ENCODE measurements around the gene XXYLT1. TPM values are rescaled to one million over a fixed set of nuclear protein-coding genes. Genes with fewer than 3 reads are reported as not detected.

XXYLT1 gene
- total and polyA plus RNA-seq, 2 of the 4 experiments (the other 2 are of a cell fraction): 14.7 to 18.1 TPM

GRCh38 chr3:195204360-195205163 lies 66.4 kb downstream of the XXYLT1 start:
- Histone ChIP-seq H3K4me2 (ENCODE audit: low read depth, low read length) (peak overlapping the region; percentile 38), H4K91ac (ENCODE audit: insufficient read depth, low read depth, low read length) (peak overlapping the region; percentile 93), H3K4me3 (ENCODE audit: insufficient read depth, low read depth, low read length) (no peak overlapping the region), H3K9ac (ENCODE audit: low read depth, low read length) (peak overlapping the region; percentile 75), H3K9me3 (ENCODE audit: control insufficient read depth, insufficient read depth, low read length) (no peaks in the 10 kb centered on the region; the same call in 1 of the 2 replicates), H3K79me1 (ENCODE audit: low read depth in 1 of 2, low read length in 2 of 2) (peaks cover 28 to 66% of the 10 kb centered on the region in 2 experiments), H2AFZ (replicated peaks; ENCODE audit: low read length, poor library complexity) (peak overlapping the region; percentile 69), H3K4me1 (ENCODE audit: control insufficient read depth, insufficient read depth, low read length) (peaks cover 27% of the 10 kb centered on the region), H3K18ac (ENCODE audit: low read depth, low read length) (peak overlapping the region; percentile 97), H2BK20ac (ENCODE audit: low read depth, low read length) (peak overlapping the region; percentile 67), H4K20me1 (ENCODE audit: insufficient read depth, low read length) (no peaks in the 10 kb centered on the region), H2AK5ac (ENCODE audit: low read depth, low read length) (peak overlapping the region; percentile 98), H3K14ac (replicated peaks; ENCODE audit: low read depth, low read length) (peak overlapping the region; percentile 15), H3K27ac (ENCODE audit: insufficient read depth, low read length) (peak overlapping the region; percentile 94), H3K23ac (ENCODE audit: low read depth, low read length) (peak overlapping the region; percentile 66), H4K8ac (ENCODE audit: low read depth in 2 of 2, low read length in 2 of 2) (peak overlapping the region; percentile 84 to 93), H3K27me3 (ENCODE audit: control insufficient read depth, insufficient read depth, low read length) (no peaks in the 10 kb centered on the region), H3K4ac (ENCODE audit: low read depth, low read length) (peak overlapping the region; percentile 80), H4K5ac (ENCODE audit: low read depth, low read length) (peak overlapping the region; percentile 81), H2BK120ac (ENCODE audit: low read depth, low read length) (peak overlapping the region; percentile 91), H2AK9ac (replicated peaks; ENCODE audit: low read depth, low read length, poor library complexity) (no peak overlapping the region), H3K9me1 (ENCODE audit: insufficient read depth, low read length) (peaks cover 21% of the 10 kb centered on the region), H3K36me3 (ENCODE audit: control insufficient read depth, insufficient read depth, low read length) (no peaks in the 10 kb centered on the region), H3K56ac (ENCODE audit: extremely low read depth, insufficient read depth, low read length) (peak overlapping the region; percentile 71; the same call in 1 of the 2 replicates), H2BK15ac (ENCODE audit: low read depth, low read length) (peak overlapping the region; percentile 60; the same call in 2 of the 3 replicates), H2BK5ac (ENCODE audit: low read depth, low read length, poor library complexity, severe bottlenecking) (peak overlapping the region; percentile 89)
- no peak for TF ChIP-seq BHLHE40 (IDR thresholded peaks at IDR 0.05; ENCODE audit: low read depth, low read length)
- TF ChIP-seq RFX5 (IDR thresholded peaks at IDR 0.05; ENCODE audit: low read depth, low read length): no peak
- TF ChIP-seq CHD1 (IDR thresholded peaks at IDR 0.05; ENCODE audit: low read depth, low read length): no peak
- dilution Hi-C loops (cut with HindIII; ENCODE audit: low sequenced_read_pairs, unreplicated experiment) (no loop called here), in situ Hi-C loops (cut with MboI; ENCODE audit: low sequenced_read_pairs) (no loop called here), intact Hi-C loops (cut with micrococcal nuclease) (loop anchor here (2.0 kb wide), 1 partner anchor 56 kb away; no protein-coding TSS in a partner anchor)
- POLR2A ChIA-PET (ENCODE audit: unreplicated experiment): interaction anchor here (0.6 kb wide), 1 partner anchor 20 kb away, joined by 3 read pairs; no protein-coding TSS in a partner anchor
- DNase-seq (no peak), ATAC-seq (ENCODE audit: low read depth) (peak; percentile 4; the same call in 1 of the 2 replicates)
- CTCF ChIA-PET: interaction anchor here (1.2 kb wide), 1 partner anchor 9 kb away, joined by 3 read pairs; no protein-coding TSS in a partner anchor
- WGBS, 2 experiments (ENCODE audit: extremely low coverage in 2 of 2, insufficient read length in 1 of 2): 60% methylated on average over 6 of the region's 13 CpGs; no CpG with 5 or more reads in 1 of the 2 experiments
- no TSS peak for BruUV-seq (replicated peaks)

Data from IMR-90 (cell line).